Stimulated activated CD4-positive, alpha-beta T cell treated with anti-CD3 and anti-CD28 coated beads, Interleukin-12 subunit alpha, Interleukin-12 subunit beta, amount 100 ng/mL, for 4 hours (primary cell): ENCODE measurements around the gene PDCD2.
"Not testable (repeated sequence)": the region's sequence is repeated elsewhere in the genome, so short reads cannot be mapped to it uniquely, and the experiment has no call there.

Experiments used
- DNase-seq: peaks from one replicate; pipeline ENCODE4 v3.0.0-alpha.2; 2020

The PDCD2 gene

DNA sequence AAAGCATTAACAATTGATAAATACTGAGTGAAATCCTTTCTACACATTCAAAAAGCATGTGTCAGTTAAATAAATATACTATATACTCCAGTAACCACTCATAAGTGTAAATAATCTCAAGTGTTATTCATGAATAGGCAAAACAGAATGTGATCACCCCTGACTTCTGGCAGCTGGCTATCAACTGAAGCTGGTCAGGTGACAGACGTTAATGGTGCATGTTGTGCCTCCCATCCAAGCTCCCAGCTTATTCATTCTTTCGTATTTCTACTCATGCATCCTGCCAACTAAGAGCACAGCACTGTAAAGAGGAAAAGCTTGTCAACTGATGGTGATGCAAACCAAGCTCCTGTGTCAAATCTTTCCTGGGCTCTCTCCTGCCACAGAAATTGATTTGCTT is 39.0 kb downstream of the PDCD2 start:
- DNase-seq = no peak

DNA sequence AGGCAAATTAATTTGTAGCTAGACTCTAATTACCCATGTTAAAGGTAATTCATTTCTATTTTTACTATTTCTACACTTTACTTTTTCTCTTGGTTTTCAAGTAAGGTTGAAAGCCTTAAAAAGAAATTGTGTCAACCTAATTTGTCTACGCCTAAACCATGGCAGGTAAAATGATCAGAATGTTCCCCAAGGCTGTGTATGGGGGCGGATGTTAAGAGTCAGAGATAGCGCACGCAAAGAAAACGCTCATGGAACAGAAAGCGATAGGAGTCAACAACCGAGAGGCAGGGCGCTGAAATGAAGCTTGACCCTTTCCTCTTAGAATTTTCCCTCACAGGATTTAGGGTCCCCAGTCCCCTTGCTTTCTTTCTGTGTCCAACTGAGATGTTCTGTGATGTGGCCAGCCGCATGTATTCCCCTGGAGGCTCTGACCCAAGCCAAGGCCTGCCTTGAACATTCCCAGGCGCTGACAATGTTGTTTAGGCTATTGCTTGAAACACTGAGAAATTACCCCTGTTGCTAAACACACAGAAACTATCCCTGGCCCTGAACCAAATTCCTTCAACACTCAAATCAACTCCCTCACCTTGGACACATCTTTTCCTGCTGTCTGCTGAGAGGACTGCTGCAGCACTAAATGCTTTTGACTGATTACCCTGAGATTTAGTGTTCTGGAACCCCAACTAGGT is 42.3 kb downstream of the PDCD2 start:
- no peak for DNase-seq

- no peak for DNase-seq
Measured at GRCh38 chr6:170537329-170537728, 47.1 kb downstream of the PDCD2 start.

DNA sequence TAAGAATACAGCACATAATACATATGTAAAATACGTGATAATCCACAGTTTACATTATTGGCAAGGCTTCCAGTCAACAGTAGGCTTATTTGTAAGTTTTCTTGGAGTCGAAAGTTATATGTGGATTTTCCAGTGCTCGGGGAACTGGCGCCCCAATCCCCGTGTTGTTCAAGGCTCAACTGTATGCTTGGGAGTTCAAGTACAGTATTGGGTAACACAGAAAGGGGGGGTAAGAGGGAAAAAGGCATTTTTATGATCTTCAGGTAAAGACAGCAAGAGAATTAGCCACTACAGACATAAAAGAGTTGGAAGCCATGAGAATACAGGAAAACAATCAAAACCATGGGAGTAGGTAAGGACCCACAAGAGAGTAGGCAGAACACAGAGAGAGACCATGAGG is 47.8 kb downstream of the PDCD2 start:
- DNase-seq = no peak

- no peak for DNase-seq
Measured at GRCh38 chr6:170535004-170535403, 49.4 kb downstream of the PDCD2 start.

DNA sequence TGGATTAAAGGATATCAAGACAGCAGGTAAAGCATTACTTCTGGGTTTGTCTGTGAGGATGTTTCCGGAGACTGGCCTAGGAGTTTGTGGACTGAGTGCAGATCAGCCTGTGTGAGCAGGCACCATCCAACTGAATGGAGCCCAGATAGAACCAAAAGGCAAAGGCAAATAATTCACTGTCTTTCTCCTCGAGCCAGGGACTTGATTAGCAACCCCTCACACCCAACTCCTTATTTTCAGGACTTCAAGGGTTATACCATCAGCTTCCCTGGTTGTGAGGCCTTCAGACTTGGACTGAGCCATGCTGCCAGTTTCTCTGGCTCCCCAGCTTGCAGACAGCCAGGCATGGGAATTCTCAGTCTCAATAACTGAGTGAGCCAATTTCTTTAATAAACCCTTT is 50.6 kb downstream of the PDCD2 start:
- no peak for DNase-seq

- DNase-seq = no peak
Measured at GRCh38 chr6:170532867-170533488, 51.5 kb downstream of the PDCD2 start.

GRCh38 chr6:170529839-170530469 is 54.5 kb downstream of the PDCD2 start:
- peak; percentile 62 for DNase-seq

DNA sequence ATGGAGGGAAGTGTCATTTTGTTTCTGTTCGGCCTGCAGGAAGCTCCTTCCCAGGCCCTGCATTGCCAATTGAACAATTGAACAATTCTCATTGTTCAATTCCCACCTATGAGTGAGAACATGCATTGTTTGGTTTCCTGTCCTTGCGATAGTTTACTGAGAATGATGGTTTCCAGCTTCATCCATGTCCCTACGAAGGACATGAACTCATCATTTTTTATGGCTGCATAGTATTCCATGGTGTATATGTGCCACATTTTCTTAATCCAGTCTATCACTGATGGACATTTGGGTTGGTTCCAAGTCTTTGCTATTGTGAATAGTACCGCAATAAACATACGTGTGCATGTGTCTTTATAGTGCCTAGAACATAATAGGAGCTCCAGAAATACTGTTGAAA is 56.4 kb downstream of the PDCD2 start:
- DNase-seq = not testable (repeated sequence)

GRCh38 chr6:170525795-170526194 is 58.6 kb downstream of the PDCD2 start:
- no peak for DNase-seq
